A549 (cell line): Measurements from ENCODE around the gene EHF. TPM values are rescaled to one million over a fixed set of nuclear protein-coding genes. Genes with fewer than 3 reads are reported as not detected.

Experiments used
- ATAC-seq, 2 experiments: fragments of 200-7000 bp in 1 of 2; fragments of >200 bp in 1 of 2; cut with Nextera tagmentation in 1 of 2; cut with Tn5 transposase in 1 of 2; 3 replicates each; pipeline versions ENCODE4 v1.8.0 to v1.9.1; 2018 to 2020; ENCODE audit warnings: mild to moderate bottlenecking in 1 of 2, moderate library complexity in 1 of 2
- CTCF ChIA-PET: fragments of 300-600 bp; sonication (Branson Sonifier 250); formaldehyde crosslinking; extraction: SDS; loops from one replicate; lab custom pipeline; 2021; ENCODE audit warnings: antibody characterized with exemption, inconsistent platforms; lab: Yijun Ruan, JAX
- POLR2A ChIA-PET: fragments of 350-600 bp; formaldehyde crosslinking; extraction: SDS; loops from one replicate; lab custom pipeline; 2021; ENCODE audit warnings: antibody characterized with exemption, inconsistent platforms; lab: Yijun Ruan, JAX
- DNase-seq, 2 experiments: peaks; one replicate each; pipeline versions ENCODE4 v3.0.0 to v3.0.0-alpha.2; 2011 to 2016; ENCODE audit warnings: low read depth in 1 of 2, low spot score in 1 of 2
- FAIRE-seq: peaks from 2 replicates; lab custom pipeline; 2011; peaks lifted over from hg19 to GRCh38; lab: Jason Lieb, UNC
- H3K27ac ChIP-seq, 2 experiments: fragments of >200 bp; sonication (Bioruptor Twin); formaldehyde crosslinking; 3 replicates each; pipeline ENCODE4 v1.5.1; 2016 to 2017
- H3K4me1 ChIP-seq: fragments of >200 bp; sonication (Bioruptor Twin); formaldehyde crosslinking; 3 replicates; pipeline ENCODE4 v1.6.1; 2016
- H3K4me2 ChIP-seq: fragments of >200 bp; sonication (Bioruptor Twin); formaldehyde crosslinking; 3 replicates; pipeline ENCODE4 v1.6.1; 2016
- H3K4me3 ChIP-seq: fragments of >200 bp; sonication (Bioruptor Twin); formaldehyde crosslinking; 3 replicates; pipeline ENCODE4 v1.5.1; 2016
- H3K9me3 ChIP-seq: fragments of >200 bp; sonication (Bioruptor Twin); formaldehyde crosslinking; 3 replicates; pipeline ENCODE4 v1.6.1; 2016
- CBX2 ChIP-seq: fragments of 200-600 bp; sonication (generic); IDR thresholded peaks from 2 replicates; pipeline ENCODE4 v1.6.1; 2016; ENCODE audit warnings: low read depth, mild to moderate bottlenecking, borderline replicate concordance
- FOSL2 ChIP-seq, 2 experiments: fragments of 450-650 bp in 1 of 2; fragments of >200 bp in 1 of 2; sonication (Bioruptor Twin) in 1 of 2; formaldehyde crosslinking; IDR thresholded peaks; 2 replicates each; pipeline versions ENCODE4 v1.5.0 to v1.6.1; 2016 to 2020; ENCODE audit warnings: mild to moderate bottlenecking in 1 of 2, moderate library complexity in 1 of 2
- HDAC2 ChIP-seq: fragments of 200-600 bp; sonication (generic); IDR thresholded peaks from 2 replicates; pipeline ENCODE4 v1.6.1; 2016
- HEYL ChIP-seq: fragments of 250-450 bp; sonication (Bioruptor Pico); IDR thresholded peaks from 2 replicates; pipeline ENCODE4 v1.8.0; 2021; ENCODE audit warnings: mild to moderate bottlenecking, moderate library complexity
- HOXA7 ChIP-seq: fragments of 250-450 bp; sonication (Bioruptor Pico); IDR thresholded peaks from 2 replicates; pipeline ENCODE4 v1.5.0; 2020; ENCODE audit warnings: mild to moderate bottlenecking, moderate library complexity
- JUNB ChIP-seq: fragments of >200 bp; sonication (Bioruptor Twin); formaldehyde crosslinking; IDR thresholded peaks from 2 replicates; pipeline ENCODE4 v1.6.1; 2016
- KDM5A ChIP-seq: fragments of 200-600 bp; sonication (generic); IDR thresholded peaks from 2 replicates; pipeline ENCODE4 v1.6.1; 2016; ENCODE audit warnings: antibody characterized with exemption, mild to moderate bottlenecking
- MAFK ChIP-seq: fragments of 450-650 bp; IDR thresholded peaks from 2 replicates; pipeline ENCODE4 v1.6.1; 2014; ENCODE audit not compliant: partially characterized antibody
- MAZ ChIP-seq: fragments of 150-350 bp; IDR thresholded peaks from 2 replicates; pipeline ENCODE4 v1.6.1; 2014; ENCODE audit warnings: antibody characterized with exemption, low read depth, low read length, borderline replicate concordance
- MYC ChIP-seq: IDR thresholded peaks from 2 replicates; pipeline ENCODE4 v1.6.1; 2012; ENCODE audit warnings: mild to moderate bottlenecking, inconsistent platforms, low read length, improper control_type of control experiment, borderline replicate concordance
- NPAS2 ChIP-seq: fragments of 250-450 bp; sonication (Bioruptor Pico); IDR thresholded peaks from 2 replicates; pipeline ENCODE4 v1.8.0; 2022; ENCODE audit warnings: mild to moderate bottlenecking, moderate library complexity, borderline replicate concordance
- NR3C1 ChIP-seq: fragments of >200 bp; sonication (Bioruptor Twin); formaldehyde crosslinking; IDR thresholded peaks from 3 replicates; pipeline ENCODE4 v1.6.1; 2017
- POLR2A ChIP-seq: IDR thresholded peaks from 2 replicates; pipeline ENCODE4 v1.6.1; 2012; ENCODE audit warnings: mild to moderate bottlenecking, low read length
- POLR2AphosphoS2 ChIP-seq: conservative IDR thresholded peaks from 2 replicates; pipeline ENCODE4 v1.6.1; 2012; ENCODE audit warnings: low read length, improper control_type of control experiment, inconsistent platforms
- SMC3 ChIP-seq: fragments of >200 bp; sonication (Bioruptor Twin); formaldehyde crosslinking; IDR thresholded peaks from 3 replicates; pipeline ENCODE4 v1.6.1; 2018; ENCODE audit warnings: inconsistent platforms
- SREBF2 ChIP-seq: fragments of 450-650 bp; IDR thresholded peaks from 2 replicates; pipeline ENCODE4 v1.6.1; 2014; ENCODE audit warnings: mild to moderate bottlenecking, moderate library complexity
- TFCP2L1 ChIP-seq: fragments of 250-450 bp; sonication (Bioruptor Pico); IDR thresholded peaks from 2 replicates; pipeline ENCODE4 v1.5.0; 2021; ENCODE audit warnings: mild to moderate bottlenecking
- WGBS: methylation state at CpG from one replicate; pipeline ENCODE4 v1.1.6; 2017; ENCODE audit errors: missing lambda C conversion rate; 5-methylcytosine and 5-hydroxymethylcytosine counted together
- polyA plus RNA-seq, 4 experiments: library from polyadenylated mRNA; depleted of rRNA in 3 of 4; stranded (reverse); fragments of >200 nt; fragmentation: RNase III in 1 of 4; extraction: RNeasy Plus Mini Kit Qiagen cat#74134 plus additional on column Dnase treatment in 1 of 4; gene quantifications; 2 replicates in 3 of 4; 3 replicates in 1 of 4; pipeline ENCODE4 v1.2.3, GENCODE V29; 2011 to 2017
- TF ChIP-seq, protein P1 (sequence below): fragments of 450-650 bp; IDR thresholded peaks from 2 replicates; pipeline ENCODE4 v1.6.1; 2014; ENCODE audit warnings: antibody characterized with exemption
- TF ChIP-seq, protein P2 (sequence below): IDR thresholded peaks from 2 replicates; pipeline ENCODE4 v1.6.1; 2012; ENCODE audit warnings: low read depth, borderline replicate concordance

EHF gene
- polyA plus RNA-seq, 2 of the 4 experiments (the other 2 are of a cell fraction) = 5.4 to 7.8 TPM

DNA sequence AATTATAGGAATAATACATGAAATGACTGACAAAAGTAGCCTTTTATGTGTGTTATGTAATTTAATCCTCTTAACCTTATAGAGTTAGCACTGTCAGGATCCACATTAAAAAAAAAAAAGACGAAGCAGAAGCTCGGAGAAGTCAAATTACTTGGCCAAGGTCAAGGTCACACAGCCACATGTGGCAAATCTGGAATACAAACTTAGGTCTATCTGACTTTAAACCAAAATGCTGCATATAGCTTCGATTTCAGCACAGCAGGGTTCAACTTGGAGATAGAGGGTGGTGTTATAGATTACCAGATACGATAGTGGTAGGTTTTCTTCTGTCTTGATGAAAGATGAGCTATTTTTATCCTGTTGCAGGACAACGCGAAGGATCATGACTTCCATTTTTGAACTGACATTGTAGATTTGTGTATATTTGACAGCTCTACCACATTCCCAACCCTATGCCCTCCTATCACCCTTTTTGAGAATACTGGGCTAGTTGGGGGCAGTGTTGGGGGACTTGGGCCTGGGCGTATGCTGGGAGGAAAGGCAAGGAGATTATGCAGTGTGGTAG lies 11.6 kb upstream of the EHF start:
- POLR2A ChIA-PET = no interaction called here
- DNase-seq (no peak), ATAC-seq (no peak), FAIRE-seq (peak; percentile 36)
- no peaks in the 10 kb centered on the region for H3K9me3 ChIP-seq
- 84% methylated on average over 7 of the region's 7 CpGs for WGBS
- peaks cover 57% of the 10 kb centered on the region for H3K4me1 ChIP-seq
- no peak overlapping the region for H3K4me3 ChIP-seq
- peak overlapping the region; percentile 29 for H3K4me2 ChIP-seq
- TF ChIP-seq POLR2AphosphoS2 = no peak
- TF ChIP-seq MAZ = no peak
- TF ChIP-seq MAFK = no peak
- TF ChIP-seq HOXA7 (CRISPR knock-in tag) = no peak
- TF ChIP-seq, all 56 proteins: peak for 0
- H3K27ac ChIP-seq = peak overlapping the region; percentile 64 to 86
- CTCF ChIA-PET = interaction anchor here (0.6 to 1.2 kb wide), 7 partner anchors 18 to 1715 kb away, joined by 3 to 4 read pairs (median 4); no protein-coding TSS in a partner anchor

DNA sequence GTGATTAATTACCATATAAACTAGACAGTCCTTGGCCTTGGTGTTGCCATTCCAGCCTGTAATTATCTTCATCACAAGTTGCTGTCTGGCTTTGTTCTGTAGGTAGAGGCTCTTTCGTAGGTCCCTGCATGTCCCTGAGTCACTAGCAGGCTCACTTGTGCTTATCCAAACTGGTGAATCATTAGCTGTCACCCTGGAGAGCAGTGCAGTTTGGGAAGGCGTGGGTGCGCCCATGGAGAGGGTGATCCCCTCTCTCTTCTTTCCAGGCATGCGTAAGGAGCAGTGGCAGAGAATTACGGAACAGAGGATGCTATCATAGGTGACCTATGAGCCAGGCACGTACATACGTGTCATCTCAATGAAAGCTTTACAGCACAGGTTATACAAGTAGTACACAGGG lies 11.0 kb upstream of the EHF start:
- POLR2A ChIA-PET = no interaction called here
- WGBS = 62% methylated on average over 7 of the region's 7 CpGs
- no peak for TF ChIP-seq JUNB
- no peak for TF ChIP-seq FOSL2 (IDR thresholded peaks at IDR 0.05)
- TF ChIP-seq FOSL2 (CRISPR knock-in tag; IDR thresholded peaks at IDR 0.05) = peak; percentile 53
- FAIRE-seq (no peak), ATAC-seq (peak; percentile 60 to 73; a peak in 5 of 6 replicates), DNase-seq (peak in 1 of 2 experiments; percentile 52)
- no peaks in the 10 kb centered on the region for H3K9me3 ChIP-seq
- peak overlapping the region; percentile 29 for H3K4me2 ChIP-seq
- CTCF ChIA-PET = interaction anchor here (1.1 to 1.3 kb wide), 7 partner anchors 9 to 44 kb away, joined by 3 to 5 read pairs (median 3); no protein-coding TSS in a partner anchor
- H3K4me1 ChIP-seq = peaks cover 57% of the 10 kb centered on the region
- H3K4me3 ChIP-seq = no peak overlapping the region
- H3K27ac ChIP-seq = peak overlapping the region; percentile 64 to 86

GRCh38 chr11:34610324-34611041 lies 10.4 kb upstream of the EHF start:
- H3K4me2 ChIP-seq = peak overlapping the region; percentile 29; the same call in 1 of the 3 replicates
- H3K4me3 ChIP-seq = no peak overlapping the region
- CTCF ChIA-PET = interaction anchor here (1.1 to 1.3 kb wide), 5 partner anchors 10 to 24 kb away, joined by 3 to 5 read pairs (median 3); no protein-coding TSS in a partner anchor
- TF ChIP-seq, protein P1, sequence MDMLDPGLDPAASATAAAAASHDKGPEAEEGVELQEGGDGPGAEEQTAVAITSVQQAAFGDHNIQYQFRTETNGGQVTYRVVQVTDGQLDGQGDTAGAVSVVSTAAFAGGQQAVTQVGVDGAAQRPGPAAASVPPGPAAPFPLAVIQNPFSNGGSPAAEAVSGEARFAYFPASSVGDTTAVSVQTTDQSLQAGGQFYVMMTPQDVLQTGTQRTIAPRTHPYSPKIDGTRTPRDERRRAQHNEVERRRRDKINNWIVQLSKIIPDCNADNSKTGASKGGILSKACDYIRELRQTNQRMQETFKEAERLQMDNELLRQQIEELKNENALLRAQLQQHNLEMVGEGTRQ = no peak
- no peak for TF ChIP-seq NPAS2
- no peak for TF ChIP-seq POLR2A
- TF ChIP-seq FOSL2 (IDR thresholded peaks at IDR 0.05) = no peak
- no peak for TF ChIP-seq FOSL2 (CRISPR knock-in tag; IDR thresholded peaks at IDR 0.05)
- TF ChIP-seq HEYL (CRISPR knock-in tag) = no peak
- no peak for TF ChIP-seq KDM5A
- ATAC-seq (no peak), FAIRE-seq (no peak), DNase-seq (no peak)
- POLR2A ChIA-PET = no interaction called here
- WGBS = 93% methylated on average over 5 of the region's 5 CpGs
- peak overlapping the region; percentile 64 to 86; a peak in 5 of 6 replicates for H3K27ac ChIP-seq
- H3K9me3 ChIP-seq = no peaks in the 10 kb centered on the region
- peaks cover 52% of the 10 kb centered on the region for H3K4me1 ChIP-seq

DNA sequence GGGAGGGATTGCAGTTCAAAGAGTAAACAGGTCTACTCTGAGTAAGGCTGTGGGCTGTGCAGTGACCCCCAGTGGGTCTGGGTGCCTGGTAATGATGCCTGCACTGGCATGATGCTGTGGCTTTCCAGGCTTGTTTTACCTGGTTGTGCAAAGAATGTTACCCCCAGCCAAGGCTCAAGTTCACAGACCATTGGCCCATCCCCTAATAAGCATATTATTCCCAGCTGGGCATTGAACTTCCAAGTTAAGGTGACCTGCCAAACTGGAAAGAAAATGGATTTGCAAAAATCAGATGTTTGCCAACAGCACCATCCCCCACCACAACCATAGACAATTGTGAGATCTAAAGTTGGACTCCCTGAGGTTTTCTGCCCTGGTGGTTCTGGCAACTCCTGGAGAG lies 7.9 kb upstream of the EHF start:
- POLR2A ChIA-PET = no interaction called here
- peaks cover 39% of the 10 kb centered on the region for H3K4me1 ChIP-seq
- H3K4me3 ChIP-seq = no peak overlapping the region
- DNase-seq = no peak
- no peak for TF ChIP-seq HDAC2
- TF ChIP-seq, protein P2, sequence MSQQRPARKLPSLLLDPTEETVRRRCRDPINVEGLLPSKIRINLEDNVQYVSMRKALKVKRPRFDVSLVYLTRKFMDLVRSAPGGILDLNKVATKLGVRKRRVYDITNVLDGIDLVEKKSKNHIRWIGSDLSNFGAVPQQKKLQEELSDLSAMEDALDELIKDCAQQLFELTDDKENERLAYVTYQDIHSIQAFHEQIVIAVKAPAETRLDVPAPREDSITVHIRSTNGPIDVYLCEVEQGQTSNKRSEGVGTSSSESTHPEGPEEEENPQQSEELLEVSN = no peak
- TF ChIP-seq SMC3 = no peak
- TF ChIP-seq CBX2 = no peak
- no peak for TF ChIP-seq NR3C1
- no peak for TF ChIP-seq MYC
- TF ChIP-seq TFCP2L1 (CRISPR knock-in tag) = no peak
- no peak for TF ChIP-seq SREBF2
- no peak for TF ChIP-seq POLR2A
- FAIRE-seq = no peak
- H3K4me2 ChIP-seq = 0 out of 3 replicates have a peak overlapping the region, but pooled peaks have one; percentile 15
- H3K9me3 ChIP-seq = no peaks in the 10 kb centered on the region
- no peak for ATAC-seq
- peak overlapping the region; percentile 39 to 86; a peak in 5 of 6 replicates for H3K27ac ChIP-seq
- CTCF ChIA-PET = interaction anchor here (1.3 to 1.9 kb wide), 2 partner anchors 13 to 46 kb away, joined by 4 to 5 read pairs; no protein-coding TSS in a partner anchor
